Heart left ventricle (tissue), 16 donors: Measurements from ENCODE around the gene COQ8A. TPM values are rescaled to one million over a fixed set of nuclear protein-coding genes. Genes with fewer than 3 reads are reported as not detected.

Source experiments
- ATAC-seq, 4 donors: fragments of 200-7000 bp; cut with Tn5 transposase; one replicate each; pipeline ENCODE4 v1.9.1; 2020 to 2022; ENCODE audit warnings: moderate library complexity in 4 of 4, mild to moderate bottlenecking in 3 of 4, moderate number of reproducible peaks in 1 of 4
- DNase-seq, 5 donors: peaks; one replicate each; pipeline ENCODE4 v3.0.0-alpha.2; 2020
- H3K27ac ChIP-seq, 12 donors: fragments of 200-600 bp; sonication (generic) in 4 of 12; one replicate each; pipeline versions ENCODE4 v1.5.0 to v1.8.0; 2016 to 2022; ENCODE audit warnings: mild to moderate bottlenecking in 2 of 12
- H3K27me3 ChIP-seq, 9 donors: fragments of 200-600 bp; sonication (generic) in 2 of 9; one replicate each; pipeline versions ENCODE4 v1.5.1 to v1.8.0; 2016 to 2022; ENCODE audit warnings: mild to moderate bottlenecking in 3 of 9
- H3K36me3 ChIP-seq, 9 donors: fragments of 200-600 bp; sonication (generic) in 2 of 9; one replicate each; pipeline versions ENCODE4 v1.5.0 to v1.8.0; 2018 to 2022; ENCODE audit warnings: mild to moderate bottlenecking in 2 of 9
- H3K4me1 ChIP-seq, 12 donors: fragments of 200-600 bp; sonication (generic) in 4 of 12; one replicate each; pipeline versions ENCODE4 v1.5.0 to v1.8.0; 2016 to 2022; ENCODE audit warnings: mild to moderate bottlenecking in 3 of 12
- H3K4me3 ChIP-seq, 12 donors: fragments of 200-600 bp; sonication (generic) in 4 of 12; one replicate each; pipeline versions ENCODE4 v1.5.0 to v1.8.0; 2017 to 2022; ENCODE audit warnings: mild to moderate bottlenecking in 9 of 12, moderate library complexity in 4 of 12
- H3K9me3 ChIP-seq, 12 donors: fragments of 200-600 bp; sonication (generic) in 4 of 12; one replicate each; pipeline versions ENCODE4 v1.5.0 to v1.8.0; 2016 to 2022; ENCODE audit warnings: mild to moderate bottlenecking in 1 of 12
- CTCF ChIP-seq, 12 donors: fragments of 200-600 bp; sonication (generic) in 4 of 12; IDR thresholded peaks; one replicate each; pipeline versions ENCODE4 v1.5.0 to v1.8.0; 2018 to 2022; ENCODE audit warnings: antibody characterized with exemption in 12 of 12, mild to moderate bottlenecking in 5 of 12
- POLR2A ChIP-seq, 2 donors: fragments of 450-650 bp; IDR thresholded peaks; one replicate each; pipeline ENCODE4 v1.6.1; 2017; ENCODE audit warnings: antibody characterized with exemption in 2 of 2, mild to moderate bottlenecking in 2 of 2, moderate library complexity in 2 of 2
- WGBS, 4 donors: extraction: QIAGEN DNeasy Blood & Tissue Kit in 2 of 4; methylation state at CpG; one replicate each; pipeline versions ENCODE4 v1.1.5 to v1.1.7; 2013 to 2018; 5-methylcytosine and 5-hydroxymethylcytosine counted together
- intact Hi-C, 10 donors: fragments of 100-400 bp; cut with DNase I; formaldehyde crosslinking; loops; one replicate each; pipeline versions ENCODE4 v1.11.1 to v1.14.2; 2022
- polyA plus RNA-seq, 2 donors: library from polyadenylated mRNA; stranded (reverse); fragments of 200-250 nt; gene quantifications; one replicate each; pipeline ENCODE4 v1.2.3, GENCODE V29; 2013
- total RNA-seq, 9 donors: library from RNA; depleted of rRNA in 2 of 9; stranded (reverse); fragments of >200 nt in 2 of 9; fragmentation: NEBNext Ultra II Directional in 3 of 9; extraction: Animal tissue kit (Norgen Biotek cat#: 25700) in 3 of 9; gene quantifications; one replicate each; pipeline versions ENCODE4 v1.1.0 to v1.2.4, GENCODE V29; 2016 to 2023
- donor health status: ischemic (EF 13 %, LVEDD 7.1; RV severe dilation, severe dysfunction).
- donor health status: healthy with polysubstance abuse.
- donor health status: DM: no; HTN: yes; CAD: no.
- donor health status: DM: no; HTN: no; CAD: no.
- donor health status: ischemic (EF 25% LVEDD 6.9; RV normal size, moderate dysfunction).
- donor health status: ischemic (EF 25% LVEDD 5.7; RV mildly dilated, moderate dysfunction).
- donor health status: healthy.
- donor health status: DM: yes; HTN: yes; CAD: no.
- donor health status: ischemic (EF 35%, LVEDD 5.7; RV mildly dilated, moderate dysfunction).
- donor health status: nonischemic (EF 11% LVEDD 7.7; RV severe dilation, severe dysfunction).
- donor health status: DM: yes; HTN: yes; CAD: no.
- donor health status: PGD.
- donor health status: ischemic (EF 29% LVEDD 5.4; RV normal size, mild dysfunction).
- donor health status: nonischemic (EF 23%, LVEDD 6.1; RV moderate dilation, normal function).

COQ8A gene
- total and polyA plus RNA-seq, 11 donors, result 141 to 915 (median 269) TPM

GRCh38 chr1:226976276-226976977 lies 36.3 kb downstream of the COQ8A start:
- Histone ChIP-seq H3K4me3 (no peak overlapping the region), H3K9me3 (peaks cover 0 to 10% (median 0%) of the 10 kb centered on the region in 12 donors), H3K36me3 (peaks cover 0 to 13% (median 6%) of the 10 kb centered on the region in 9 donors), H3K27ac (peak overlapping the region in 10 of 12 donors; percentile 2 to 95 (median 51)), H3K27me3 (no peaks in the 10 kb centered on the region), H3K4me1 (peaks cover 0 to 78% (median 57%) of the 10 kb centered on the region in 12 donors)
- intact Hi-C loops, result loop anchor here in 1 of 10 donors (10.0 kb wide), 1 partner anchor 62 kb away; no protein-coding TSS in a partner anchor
- no peak for ATAC-seq
- 91 to 98% (median 94%) methylated on average over 31 to 34 of the region's 34 CpGs for WGBS, 4 donors
- DNase-seq, result no peak
- TF ChIP-seq POLR2A (IDR thresholded peaks at IDR 0.05) (no peak), CTCF (IDR thresholded peaks at IDR 0.05) (no peak)

- peaks cover 0 to 84% (median 57%) of the 10 kb centered on the region in 12 donors for H3K4me1 ChIP-seq
- H3K9me3 ChIP-seq, result peaks cover 0 to 3% (median 0%) of the 10 kb centered on the region in 12 donors
- intact Hi-C loops, result loop anchor here in 1 of 10 donors (10.0 kb wide), 1 partner anchor 62 kb away; no protein-coding TSS in a partner anchor
- DNase-seq, result no peak
- WGBS, 4 donors, result 72 to 86% (median 80%) methylated on average over 14 to 21 of the region's 21 CpGs
- ATAC-seq, result no peak
- H3K27me3 ChIP-seq, result no peaks in the 10 kb centered on the region
- no peak overlapping the region for H3K4me3 ChIP-seq
- H3K27ac ChIP-seq, result peak overlapping the region in 11 of 12 donors; percentile 2 to 95 (median 48)
- H3K36me3 ChIP-seq, result peaks cover 0 to 20% (median 10%) of the 10 kb centered on the region in 9 donors
- no peak for TF ChIP-seq POLR2A (IDR thresholded peaks at IDR 0.05)
- TF ChIP-seq CTCF (IDR thresholded peaks at IDR 0.05), result no peak
Measured at GRCh38 chr1:226976978-226977642, 37.0 kb downstream of the COQ8A start.

GRCh38 chr1:226977643-226978431 lies 37.7 kb downstream of the COQ8A start:
- H3K36me3 ChIP-seq, result peaks cover 0 to 25% (median 16%) of the 10 kb centered on the region in 9 donors
- peak overlapping the region in 9 of 12 donors; percentile 2 to 98 (median 57) for H3K27ac ChIP-seq
- ATAC-seq (no peak), DNase-seq (no peak)
- peaks cover 0 to 90% (median 56%) of the 10 kb centered on the region in 12 donors for H3K4me1 ChIP-seq
- H3K4me3 ChIP-seq, result no peak overlapping the region
- H3K27me3 ChIP-seq, result no peaks in the 10 kb centered on the region
- 93 to 96% (median 94%) methylated on average over 18 to 20 of the region's 20 CpGs for WGBS, 4 donors
- no peak for TF ChIP-seq CTCF (IDR thresholded peaks at IDR 0.05)
- TF ChIP-seq POLR2A (IDR thresholded peaks at IDR 0.05), result no peak
- intact Hi-C loops, result loop anchor here in 2 of 10 donors (2.0 to 10.0 kb wide), 2 partner anchors 57 to 63 kb away; no protein-coding TSS in a partner anchor
- H3K9me3 ChIP-seq, result no peaks in the 10 kb centered on the region
